WTC11 (cell line): Measurements from ENCODE around the gene VKORC1. TPM values are rescaled to one million over a fixed set of nuclear protein-coding genes. Genes with fewer than 3 reads are reported as not detected.

Experiments
- ATAC-seq: fragments of 200-7000 bp; cut with Tn5 transposase; 2 replicates; pipeline ENCODE4 v1.10.0; 2021; ENCODE audit warnings: mild to moderate bottlenecking, moderate library complexity
- CTCF ChIA-PET: fragments of 300-600 bp; sonication (Branson Sonifier 250); formaldehyde crosslinking; loops from one replicate; lab custom pipeline; 2021; ENCODE audit warnings: antibody characterized with exemption; lab: Charles Lee
- POLR2A ChIA-PET: fragments of 350-600 bp; sonication (Branson Sonifier 250); formaldehyde crosslinking; loops from one replicate; lab custom pipeline; 2021; ENCODE audit warnings: antibody characterized with exemption; lab: Charles Lee
- DNase-seq: peaks from one replicate; pipeline ENCODE4 v3.0.0; 2021; ENCODE audit warnings: low spot score
- H3K27ac Mint-ChIP-seq: 2 replicates; pipeline ENCODE4 v1.8.0; 2021; ENCODE audit warnings: mixed read lengths
- H3K27me3 Mint-ChIP-seq: 2 replicates; pipeline ENCODE4 v1.8.0; 2021; ENCODE audit warnings: low read depth, mild to moderate bottlenecking, moderate library complexity, mixed read lengths
- H3K36me3 Mint-ChIP-seq: 2 replicates; pipeline ENCODE4 v1.8.0; 2021; ENCODE audit warnings: mixed read lengths
- H3K4me1 Mint-ChIP-seq: 2 replicates; pipeline ENCODE4 v1.8.0; 2022; ENCODE audit warnings: mixed read lengths
- H3K4me3 Mint-ChIP-seq: 2 replicates; pipeline ENCODE4 v1.8.0; 2021; ENCODE audit warnings: mild to moderate bottlenecking, moderate library complexity, mixed read lengths
- H3K9me3 Mint-ChIP-seq: 2 replicates; pipeline ENCODE4 v1.8.0; 2021; ENCODE audit warnings: mixed read lengths
- AFF4 ChIP-seq: sonication (generic); formaldehyde crosslinking; IDR thresholded peaks from 2 replicates; pipeline ENCODE4 v1.8.1; 2023; ENCODE audit warnings: mild to moderate bottlenecking, missing genetic modification reagents, borderline replicate concordance
- ATF2 ChIP-seq: sonication (generic); formaldehyde crosslinking; IDR thresholded peaks from 2 replicates; pipeline ENCODE4 v1.8.1; 2022; ENCODE audit warnings: low read depth, missing genetic modification reagents, borderline replicate concordance
- E2F1 ChIP-seq: sonication (generic); formaldehyde crosslinking; IDR thresholded peaks from 2 replicates; pipeline ENCODE4 v1.8.0; 2022; ENCODE audit warnings: mild to moderate bottlenecking, missing genetic modification reagents
- E2F5 ChIP-seq: sonication (generic); formaldehyde crosslinking; IDR thresholded peaks from 2 replicates; pipeline ENCODE4 v1.8.1; 2022; ENCODE audit warnings: mild to moderate bottlenecking, moderate library complexity, missing genetic modification reagents
- ELF4 ChIP-seq: sonication (generic); formaldehyde crosslinking; IDR thresholded peaks from 2 replicates; pipeline ENCODE4 v1.8.1; 2022; ENCODE audit warnings: low read depth, mild to moderate bottlenecking, moderate library complexity, missing genetic modification reagents
- FOXP1 ChIP-seq: sonication (generic); formaldehyde crosslinking; IDR thresholded peaks from 2 replicates; pipeline ENCODE4 v1.8.0; 2022; ENCODE audit warnings: missing genetic modification reagents, mild to moderate bottlenecking, moderate library complexity, borderline replicate concordance
- JAZF1 ChIP-seq: fragments of 250-450 bp; sonication (Bioruptor Pico); IDR thresholded peaks from 2 replicates; pipeline ENCODE4 v1.9.0; 2021; ENCODE audit warnings: moderate library complexity, mild to moderate bottlenecking, inconsistent platforms
- MLX ChIP-seq: sonication (generic); formaldehyde crosslinking; IDR thresholded peaks from 2 replicates; pipeline ENCODE4 v1.8.1; 2023; ENCODE audit warnings: mild to moderate bottlenecking, missing genetic modification reagents, moderate library complexity
- OVOL2 ChIP-seq: fragments of 250-450 bp; sonication (Bioruptor Pico); IDR thresholded peaks from 2 replicates; pipeline ENCODE4 v1.9.0; 2021; ENCODE audit warnings: mild to moderate bottlenecking, borderline replicate concordance
- PRDM15 ChIP-seq: sonication (generic); formaldehyde crosslinking; IDR thresholded peaks from 2 replicates; pipeline ENCODE4 v1.8.0; 2022; ENCODE audit warnings: missing genetic modification reagents
- RELA ChIP-seq: sonication (generic); formaldehyde crosslinking; IDR thresholded peaks from 2 replicates; pipeline ENCODE4 v1.8.1; 2022; ENCODE audit warnings: missing genetic modification reagents, mild to moderate bottlenecking, borderline replicate concordance
- TCF7 ChIP-seq: sonication (generic); formaldehyde crosslinking; IDR thresholded peaks from 2 replicates; pipeline ENCODE4 v1.8.0; 2022; ENCODE audit warnings: mild to moderate bottlenecking, low read depth, missing genetic modification reagents, moderate library complexity
- TEAD4 ChIP-seq: sonication (generic); formaldehyde crosslinking; IDR thresholded peaks from 2 replicates; pipeline ENCODE4 v1.8.0; 2022; ENCODE audit warnings: mild to moderate bottlenecking, missing genetic modification reagents
- ZBTB43 ChIP-seq: sonication (generic); formaldehyde crosslinking; IDR thresholded peaks from 2 replicates; pipeline ENCODE4 v1.8.1; 2023; ENCODE audit warnings: mild to moderate bottlenecking, missing genetic modification reagents
- ZMAT4 ChIP-seq: fragments of 250-450 bp; sonication (Bioruptor Pico); IDR thresholded peaks from 2 replicates; pipeline ENCODE4 v1.9.0; 2021; ENCODE audit warnings: mild to moderate bottlenecking
- ZNF263 ChIP-seq: sonication (generic); formaldehyde crosslinking; IDR thresholded peaks from 2 replicates; pipeline ENCODE4 v1.8.1; 2022; ENCODE audit warnings: low read depth, mild to moderate bottlenecking, moderate library complexity, missing genetic modification reagents
- ZNF281 ChIP-seq: sonication (generic); formaldehyde crosslinking; IDR thresholded peaks from 2 replicates; pipeline ENCODE4 v1.8.0; 2023; ENCODE audit warnings: mild to moderate bottlenecking, missing genetic modification reagents
- ZNF423 ChIP-seq: fragments of 250-450 bp; sonication (Bioruptor Pico); IDR thresholded peaks from 2 replicates; pipeline ENCODE4 v2.1.2; 2022; ENCODE audit warnings: mild to moderate bottlenecking, moderate library complexity
- ZNF671 ChIP-seq: fragments of 250-450 bp; sonication (Bioruptor Pico); IDR thresholded peaks from 2 replicates; pipeline ENCODE4 v1.8.0; 2021; ENCODE audit warnings: mild to moderate bottlenecking
- total RNA-seq: library from RNA; stranded (reverse); gene quantifications from 3 replicates; pipeline ENCODE4 v1.2.3, GENCODE V29; 2021

The VKORC1 gene
- total RNA-seq, 1 experiment from 2014 or later = 85.7 TPM

- no peak for ATAC-seq
- CTCF ChIA-PET = interaction anchor here (0.9 to 3.3 kb wide), 4 partner anchors 11 to 327 kb away, joined by 3 to 25 read pairs (median 6); partner anchors contain the start of gene HSD3B7
- Mint-ChIP-seq H3K4me1 (peaks cover 53% of the 10 kb centered on the region), H3K36me3 (peaks cover 31% of the 10 kb centered on the region), H3K27ac (peak overlapping the region; percentile 97)
- no peak for DNase-seq
- TF ChIP-seq RELA (CRISPR knock-in tag) (no peak), FOXP1 (no peak), ZBTB43 (no peak), MLX (CRISPR knock-in tag) (no peak), ZMAT4 (no peak), OVOL2 (CRISPR knock-in tag) (no peak), TCF7 (no peak), ELF4 (no peak), AFF4 (no peak), ATF2 (CRISPR knock-in tag) (no peak), ZNF281 (CRISPR knock-in tag) (no peak), PRDM15 (CRISPR knock-in tag) (no peak), ZNF671 (no peak), ZNF263 (no peak), TEAD4 (CRISPR knock-in tag) (no peak), JAZF1 (CRISPR knock-in tag) (no peak), E2F5 (no peak), E2F1 (no peak), ZNF423 (CRISPR knock-in tag) (no peak)
- TF ChIP-seq, all 79 proteins: peak for 0
- peak overlapping the region; percentile 24; the same call in 1 of the 2 replicates for H3K4me3 Mint-ChIP-seq
- H3K9me3 Mint-ChIP-seq = no peaks in the 10 kb centered on the region
- POLR2A ChIA-PET = interaction anchor here (0.6 to 2.2 kb wide), 6 partner anchors 9 to 71 kb away, joined by 3 to 20 read pairs (median 6); partner anchors contain the start of genes FUS, KAT8, ZNF646 and ZNF668
- no peaks in the 10 kb centered on the region for H3K27me3 Mint-ChIP-seq
Measured at GRCh38 chr16:31131416-31131815, 36.8 kb upstream of the VKORC1 start.
